ENCODE results near the gene PTPRM. TPM values are rescaled to one million over a fixed set of nuclear protein-coding genes. Genes with fewer than 3 reads are reported as not detected.
A peak's percentile ranks its signal among the peaks of the same experiment; 100 is the strongest.

The PTPRM gene
- total RNA-seq, 4 donors from 2014 or later, result 22.5 to 92.5 (median 39.2) TPM

GRCh38 chr18:7626922-7627440 is 59.9 kb downstream of the PTPRM start:
- Histone ChIP-seq H3K36me3 (no peaks in the 10 kb centered on the region), H3K9me3 (no peaks in the 10 kb centered on the region), H3K4me3 (no peak overlapping the region), H3K27ac (peak overlapping the region in 1 of 4 donors; percentile 17), H3K4me1 (peaks cover 0 to 8% (median 1%) of the 10 kb centered on the region in 4 donors), H3K27me3 (no peaks in the 10 kb centered on the region)
- in situ Hi-C loops (cut with MboI; ENCODE audit: low pct_ligation_motif_present in 1 of 4, low pct_unique_long_range_greater_than_20kb in 1 of 4, low sequenced_read_pairs in 3 of 4), result no loop called here
- 52 to 73% methylated on average over 3 to 5 of the region's 5 CpGs for WGBS, 2 donors (ENCODE audit: low coverage in 1 of 2)
- no peak for TF ChIP-seq POLR2AphosphoS5 (IDR thresholded peaks at IDR 0.05)
- no peak for TF ChIP-seq EP300 (IDR thresholded peaks at IDR 0.05; ENCODE audit: low read depth)
- TF ChIP-seq CTCF (IDR thresholded peaks at IDR 0.05), result no peak
- TF ChIP-seq POLR2A (IDR thresholded peaks at IDR 0.05), result no peak
- DNase-seq, result no peak
- intact Hi-C loops (cut with DNase I; ENCODE audit: low total_unique reads), result no loop called here

GRCh38 chr18:7629416-7629815 is 62.3 kb downstream of the PTPRM start:
- Histone ChIP-seq H3K27ac (no peak overlapping the region), H3K4me3 (no peak overlapping the region), H3K9me3 (no peaks in the 10 kb centered on the region), H3K36me3 (no peaks in the 10 kb centered on the region), H3K27me3 (no peaks in the 10 kb centered on the region), H3K4me1 (peaks cover 0 to 8% (median 1%) of the 10 kb centered on the region in 4 donors)
- TF ChIP-seq POLR2A (IDR thresholded peaks at IDR 0.05) (no peak), POLR2AphosphoS5 (IDR thresholded peaks at IDR 0.05) (no peak), CTCF (IDR thresholded peaks at IDR 0.05) (no peak)
- DNase-seq, result no peak
- in situ Hi-C loops (cut with MboI; ENCODE audit: low pct_ligation_motif_present in 1 of 4, low pct_unique_long_range_greater_than_20kb in 1 of 4, low sequenced_read_pairs in 3 of 4), result no loop called here
- intact Hi-C loops (cut with DNase I; ENCODE audit: low total_unique reads), result no loop called here

- Histone ChIP-seq H3K4me3 (no peak overlapping the region), H3K27ac (no peak overlapping the region), H3K9me3 (no peaks in the 10 kb centered on the region), H3K27me3 (no peaks in the 10 kb centered on the region), H3K4me1 (peaks cover 0 to 8% (median 1%) of the 10 kb centered on the region in 4 donors), H3K36me3 (no peaks in the 10 kb centered on the region)
- TF ChIP-seq CTCF (IDR thresholded peaks at IDR 0.05), result no peak
- no peak for TF ChIP-seq EP300 (IDR thresholded peaks at IDR 0.05; ENCODE audit: low read depth)
- TF ChIP-seq POLR2AphosphoS5 (IDR thresholded peaks at IDR 0.05), result no peak
- no peak for TF ChIP-seq POLR2A (IDR thresholded peaks at IDR 0.05)
- intact Hi-C loops (cut with DNase I; ENCODE audit: low total_unique reads), result no loop called here
- 80 to 100% methylated on average over 1 to 4 of the region's 4 CpGs for WGBS, 2 donors (ENCODE audit: low coverage in 1 of 2)
- in situ Hi-C loops (cut with MboI; ENCODE audit: low pct_ligation_motif_present in 1 of 4, low pct_unique_long_range_greater_than_20kb in 1 of 4, low sequenced_read_pairs in 3 of 4), result no loop called here
- DNase-seq, result no peak
Measured at GRCh38 chr18:7630731-7631442, 63.8 kb downstream of the PTPRM start.

GRCh38 chr18:7632152-7633098 is 65.3 kb downstream of the PTPRM start:
- TF ChIP-seq POLR2AphosphoS5 (IDR thresholded peaks at IDR 0.05) (no peak), CTCF (IDR thresholded peaks at IDR 0.05) (no peak), POLR2A (IDR thresholded peaks at IDR 0.05) (no peak), EP300 (IDR thresholded peaks at IDR 0.05; ENCODE audit: low read depth) (no peak)
- Histone ChIP-seq H3K4me3 (no peak overlapping the region), H3K36me3 (no peaks in the 10 kb centered on the region), H3K27ac (no peak overlapping the region), H3K9me3 (no peaks in the 10 kb centered on the region), H3K4me1 (peaks cover 0 to 3% (median 0%) of the 10 kb centered on the region in 4 donors), H3K27me3 (no peaks in the 10 kb centered on the region)
- in situ Hi-C loops (cut with MboI; ENCODE audit: low pct_ligation_motif_present in 1 of 4, low pct_unique_long_range_greater_than_20kb in 1 of 4, low sequenced_read_pairs in 3 of 4), result no loop called here
- WGBS, 2 donors (ENCODE audit: low coverage in 1 of 2), result 67 to 82% methylated on average over 5 to 6 of the region's 6 CpGs
- no peak for DNase-seq
- intact Hi-C loops (cut with DNase I; ENCODE audit: low total_unique reads), result no loop called here
